DND-41 (cell line): ENCODE measurements around the gene THPO.

ENCODE experiments used
- ATAC-seq: fragments of 200-7000 bp; cut with Tn5 transposase; 3 replicates; pipeline ENCODE4 v1.9.1; 2021; ENCODE audit warnings: low read depth; ENCODE audit not compliant: insufficient read depth
- DNase-seq: peaks from one replicate; pipeline ENCODE4 v3.0.0-alpha.2; 2020
- H2AFZ ChIP-seq: 2 replicates; pipeline ENCODE4 v1.6.0; 2012; ENCODE audit warnings: low read depth, low read length
- H3K27ac ChIP-seq: 2 replicates; pipeline ENCODE4 v1.5.1; 2012; ENCODE audit warnings: low read length, inconsistent platforms
- H3K27me3 ChIP-seq: fragments of 200-600 bp; sonication (generic); 2 replicates; pipeline ENCODE4 v1.6.0; 2012; ENCODE audit warnings: low read length, mild to moderate bottlenecking, inconsistent platforms; ENCODE audit not compliant: insufficient read depth, poor library complexity
- H3K36me3 ChIP-seq: 2 replicates; pipeline ENCODE4 v1.5.1; 2012; ENCODE audit warnings: low read length, inconsistent platforms; ENCODE audit not compliant: insufficient read depth
- H3K4me1 ChIP-seq: 2 replicates; pipeline ENCODE4 v1.5.1; 2012; ENCODE audit warnings: mild to moderate bottlenecking, low read length; ENCODE audit not compliant: insufficient read depth
- H3K4me2 ChIP-seq: 2 replicates; pipeline ENCODE4 v1.6.0; 2012; ENCODE audit warnings: mild to moderate bottlenecking, moderate library complexity, low read length, inconsistent platforms; ENCODE audit not compliant: insufficient read depth
- H3K4me3 ChIP-seq, 2 experiments: fragments of 200-600 bp in 1 of 2; shearing (Covaris generic) in 1 of 2; 2 replicates each; pipeline ENCODE4 v1.5.1; 2012 to 2016; ENCODE audit warnings: inconsistent platforms in 2 of 2, low read length in 2 of 2, mild to moderate bottlenecking in 2 of 2, low read depth in 1 of 2, moderate library complexity in 1 of 2
- H3K79me2 ChIP-seq: 2 replicates; pipeline ENCODE4 v1.6.0; 2012; ENCODE audit warnings: low read length, inconsistent platforms; ENCODE audit not compliant: insufficient read depth
- H3K9ac ChIP-seq: 2 replicates; pipeline ENCODE4 v1.6.0; 2012; ENCODE audit warnings: low read depth, mild to moderate bottlenecking, inconsistent platforms, low read length, moderate library complexity
- H3K9me3 ChIP-seq: 2 replicates; pipeline ENCODE4 v1.5.1; 2012; ENCODE audit warnings: low read length, moderate library complexity, mild to moderate bottlenecking, inconsistent platforms; ENCODE audit not compliant: insufficient read depth, severe bottlenecking
- H4K20me1 ChIP-seq: 2 replicates; pipeline ENCODE4 v1.6.0; 2012; ENCODE audit warnings: low read length; ENCODE audit not compliant: insufficient read depth
- EZH2 ChIP-seq: IDR thresholded peaks from 3 replicates; pipeline ENCODE4 v1.6.1; 2012; ENCODE audit warnings: borderline replicate concordance, low read depth, mild to moderate bottlenecking, moderate library complexity, low read length, inconsistent platforms; ENCODE audit not compliant: severe bottlenecking
- TF ChIP-seq, protein P1 (sequence below): IDR thresholded peaks from 2 replicates; pipeline ENCODE4 v1.5.1; 2012; ENCODE audit warnings: borderline replicate concordance, low read length, moderate library complexity, mild to moderate bottlenecking; ENCODE audit not compliant: poor library complexity, severe bottlenecking; ENCODE audit errors: extremely low read depth

Gene THPO

DNA sequence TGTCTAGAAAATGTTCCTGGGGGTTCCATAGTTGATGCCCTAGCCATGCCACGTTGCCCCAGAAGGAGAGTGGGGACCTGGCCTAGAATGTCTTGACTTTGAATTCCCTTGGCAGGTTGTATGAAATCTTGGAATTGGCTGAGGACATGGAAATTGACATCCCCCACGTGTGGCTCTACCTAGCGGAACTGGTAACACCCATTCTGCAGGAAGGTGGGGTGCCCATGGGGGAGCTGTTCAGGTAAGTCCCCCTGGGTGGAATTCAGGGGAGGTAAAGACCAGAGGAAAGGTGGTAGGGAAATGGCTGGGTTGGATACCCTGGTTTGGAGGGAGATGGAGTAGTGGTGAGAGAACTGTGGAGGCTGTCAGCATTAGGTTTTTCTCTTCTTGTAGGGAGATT lies 49.5 kb downstream of the THPO start:
- no peak overlapping the region for H3K4me2 ChIP-seq
- no peaks in the 10 kb centered on the region for H3K9me3 ChIP-seq
- no peaks in the 10 kb centered on the region for H3K4me1 ChIP-seq
- H3K27ac ChIP-seq: no peak overlapping the region
- no peak overlapping the region for H3K9ac ChIP-seq
- H3K79me2 ChIP-seq: peaks cover 24% of the 10 kb centered on the region
- H3K36me3 ChIP-seq: peaks cover 98% of the 10 kb centered on the region
- H2AFZ ChIP-seq: no peak overlapping the region
- peaks cover 77% of the 10 kb centered on the region for H4K20me1 ChIP-seq
- DNase-seq: no peak
- H3K4me3 ChIP-seq: no peak overlapping the region
- TF ChIP-seq EZH2: no peak
- TF ChIP-seq, protein P1, sequence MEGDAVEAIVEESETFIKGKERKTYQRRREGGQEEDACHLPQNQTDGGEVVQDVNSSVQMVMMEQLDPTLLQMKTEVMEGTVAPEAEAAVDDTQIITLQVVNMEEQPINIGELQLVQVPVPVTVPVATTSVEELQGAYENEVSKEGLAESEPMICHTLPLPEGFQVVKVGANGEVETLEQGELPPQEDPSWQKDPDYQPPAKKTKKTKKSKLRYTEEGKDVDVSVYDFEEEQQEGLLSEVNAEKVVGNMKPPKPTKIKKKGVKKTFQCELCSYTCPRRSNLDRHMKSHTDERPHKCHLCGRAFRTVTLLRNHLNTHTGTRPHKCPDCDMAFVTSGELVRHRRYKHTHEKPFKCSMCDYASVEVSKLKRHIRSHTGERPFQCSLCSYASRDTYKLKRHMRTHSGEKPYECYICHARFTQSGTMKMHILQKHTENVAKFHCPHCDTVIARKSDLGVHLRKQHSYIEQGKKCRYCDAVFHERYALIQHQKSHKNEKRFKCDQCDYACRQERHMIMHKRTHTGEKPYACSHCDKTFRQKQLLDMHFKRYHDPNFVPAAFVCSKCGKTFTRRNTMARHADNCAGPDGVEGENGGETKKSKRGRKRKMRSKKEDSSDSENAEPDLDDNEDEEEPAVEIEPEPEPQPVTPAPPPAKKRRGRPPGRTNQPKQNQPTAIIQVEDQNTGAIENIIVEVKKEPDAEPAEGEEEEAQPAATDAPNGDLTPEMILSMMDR: no peak
- ATAC-seq: no peak
- no peaks in the 10 kb centered on the region for H3K27me3 ChIP-seq

DNA sequence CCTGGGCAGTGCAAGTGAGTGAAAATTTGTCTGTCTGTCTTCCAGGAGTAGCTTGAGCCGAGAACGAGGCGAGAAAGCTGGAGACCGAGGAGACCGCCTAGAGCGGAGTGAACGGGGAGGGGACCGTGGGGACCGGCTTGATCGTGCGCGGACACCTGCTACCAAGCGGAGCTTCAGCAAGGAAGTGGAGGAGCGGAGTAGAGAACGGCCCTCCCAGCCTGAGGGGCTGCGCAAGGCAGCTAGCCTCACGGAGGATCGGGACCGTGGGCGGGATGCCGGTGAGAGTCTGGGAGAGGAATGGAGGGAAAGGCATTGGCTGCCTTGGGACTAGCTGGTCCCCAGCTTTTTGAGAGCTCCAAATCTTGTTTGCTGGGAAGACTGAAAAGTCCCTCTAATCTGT lies 50.8 kb downstream of the THPO start:
- Histone ChIP-seq H2AFZ (no peak overlapping the region), H3K9ac (no peak overlapping the region), H3K79me2 (peaks cover 32% of the 10 kb centered on the region), H3K27me3 (no peaks in the 10 kb centered on the region), H3K9me3 (no peaks in the 10 kb centered on the region), H4K20me1 (peaks cover 73% of the 10 kb centered on the region), H3K4me1 (no peaks in the 10 kb centered on the region), H3K4me3 (no peak overlapping the region), H3K27ac (no peak overlapping the region), H3K4me2 (no peak overlapping the region), H3K36me3 (peaks cover 98% of the 10 kb centered on the region)
- ATAC-seq: no peak
- TF ChIP-seq, protein P1: no peak
- no peak for TF ChIP-seq EZH2
- DNase-seq: no peak

DNA sequence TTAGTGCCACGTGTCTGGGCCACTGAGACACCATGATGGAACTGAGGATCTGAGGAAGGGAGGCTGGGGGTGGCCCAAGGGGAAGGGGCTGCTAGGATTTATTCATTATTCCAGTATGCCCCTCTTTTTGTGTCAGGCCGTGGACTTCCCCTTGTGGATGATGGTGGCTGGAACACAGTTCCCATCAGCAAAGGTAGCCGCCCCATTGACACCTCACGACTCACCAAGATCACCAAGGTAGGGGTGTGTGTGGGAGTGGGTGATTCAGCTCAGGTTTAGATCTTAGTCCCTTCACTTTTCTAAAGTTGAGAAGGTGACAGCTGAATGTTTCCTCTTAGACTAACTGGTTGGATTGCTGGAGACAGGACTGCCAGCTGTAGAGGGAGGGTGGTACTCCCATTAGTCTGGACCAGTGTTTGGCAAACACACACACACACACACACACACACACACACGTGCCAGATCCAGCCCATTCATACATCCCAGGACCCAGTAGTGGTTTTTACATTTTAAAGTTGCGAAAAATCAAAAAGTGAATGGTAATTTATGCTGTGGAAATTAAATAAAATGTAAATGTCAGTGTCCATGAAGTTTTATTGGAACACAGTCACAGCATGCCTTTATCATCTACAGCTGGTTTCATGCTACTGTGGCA lies 52.2 kb downstream of the THPO start:
- Histone ChIP-seq H3K9ac (no peak overlapping the region), H2AFZ (no peak overlapping the region), H3K27ac (no peak overlapping the region), H3K79me2 (peaks cover 41% of the 10 kb centered on the region), H3K4me3 (no peak overlapping the region), H3K4me1 (no peaks in the 10 kb centered on the region), H3K27me3 (no peaks in the 10 kb centered on the region), H3K4me2 (no peak overlapping the region), H3K36me3 (peaks cover 98% of the 10 kb centered on the region), H3K9me3 (no peaks in the 10 kb centered on the region), H4K20me1 (peaks cover 72% of the 10 kb centered on the region)
- no peak; the same call in 2 of the 3 replicates for ATAC-seq
- no peak for DNase-seq
- no peak for TF ChIP-seq EZH2
- TF ChIP-seq, protein P1: no peak

DNA sequence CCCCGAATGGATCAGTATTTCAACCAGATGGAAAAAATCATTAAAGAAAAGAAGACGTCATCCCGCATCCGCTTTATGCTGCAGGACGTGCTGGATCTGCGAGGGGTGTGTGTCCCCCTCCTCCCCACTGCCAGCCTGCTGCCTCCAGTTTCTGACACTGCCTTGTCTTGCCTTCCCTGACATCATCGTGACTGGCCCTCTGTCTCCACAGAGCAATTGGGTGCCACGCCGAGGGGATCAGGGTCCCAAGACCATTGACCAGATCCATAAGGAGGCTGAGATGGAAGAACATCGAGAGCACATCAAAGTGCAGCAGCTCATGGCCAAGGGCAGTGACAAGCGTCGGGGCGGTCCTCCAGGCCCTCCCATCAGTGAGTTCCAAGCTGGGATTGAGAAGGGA lies 52.7 kb downstream of the THPO start:
- Histone ChIP-seq H3K36me3 (peaks cover 100% of the 10 kb centered on the region), H3K9ac (no peak overlapping the region), H3K4me1 (no peaks in the 10 kb centered on the region), H4K20me1 (peaks cover 77% of the 10 kb centered on the region), H3K4me2 (no peak overlapping the region), H3K4me3 (no peak overlapping the region), H3K27ac (no peak overlapping the region), H2AFZ (no peak overlapping the region), H3K27me3 (no peaks in the 10 kb centered on the region), H3K9me3 (no peaks in the 10 kb centered on the region), H3K79me2 (peaks cover 47% of the 10 kb centered on the region)
- no peak for TF ChIP-seq EZH2
- TF ChIP-seq, protein P1: no peak
- ATAC-seq (no peak), DNase-seq (no peak)
